ENCODE results near the gene ZFX.
"Not testable (repeated sequence)": the region's sequence is repeated elsewhere in the genome, so short reads cannot be mapped to it uniquely, and the experiment has no call there.

The ZFX gene

DNA sequence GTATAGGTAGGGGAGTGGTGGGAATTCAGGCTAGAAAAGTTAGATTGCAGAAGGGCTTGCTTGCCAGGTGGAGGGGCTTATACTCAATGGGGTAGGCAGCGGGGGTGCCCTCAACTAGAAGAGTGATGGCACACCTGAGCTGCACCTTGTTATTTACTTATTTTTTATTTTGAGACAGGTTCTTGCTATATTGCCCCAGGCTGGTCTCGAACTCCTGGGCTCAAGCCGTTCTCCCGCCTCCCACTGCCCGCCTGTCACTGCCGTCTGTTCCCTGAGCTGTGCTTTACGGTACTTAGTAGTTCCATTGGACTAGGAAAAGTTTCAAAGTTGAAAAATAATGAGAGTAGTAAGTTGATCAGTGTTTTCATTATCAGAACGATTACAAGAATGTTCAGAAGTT lies 2.0 kb downstream of the ZFX start:
- DNase-seq (ENCODE audit: low read depth), result no peak

DNA sequence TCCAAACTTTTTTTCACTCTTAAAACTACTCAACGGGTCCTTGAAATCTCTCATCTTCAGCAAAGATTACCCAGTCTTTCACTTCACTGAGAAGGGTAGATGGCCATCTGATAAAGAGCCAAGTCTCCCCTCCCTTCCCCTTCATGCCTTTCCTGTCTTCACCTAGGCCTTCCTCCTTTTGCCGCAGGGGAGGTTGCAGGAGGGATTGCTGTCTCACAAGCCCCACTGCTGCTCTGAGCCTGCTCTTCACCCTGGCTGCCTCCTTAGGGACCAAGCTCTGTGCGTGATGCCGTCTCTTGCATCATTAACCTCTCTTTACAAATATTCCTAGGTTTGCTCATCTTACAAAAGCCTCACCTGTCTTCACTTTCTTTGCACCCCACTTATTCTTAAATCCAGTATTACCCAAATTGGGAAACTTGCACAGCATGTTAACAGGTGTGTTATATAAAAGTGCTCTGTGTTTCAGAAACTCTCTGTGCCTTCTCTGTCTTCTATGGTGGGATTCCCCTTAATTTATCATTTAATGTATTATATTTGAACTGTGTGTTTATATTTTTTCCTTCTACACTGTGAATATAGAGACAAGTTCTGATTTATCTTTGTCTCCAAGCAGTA lies 3.8 kb downstream of the ZFX start:
- no peak for DNase-seq (ENCODE audit: low read depth)

- DNase-seq (ENCODE audit: low read depth), result no peak
Observed at GRCh38 chrX:24153796-24154189, 4.3 kb downstream of the ZFX start.

DNA sequence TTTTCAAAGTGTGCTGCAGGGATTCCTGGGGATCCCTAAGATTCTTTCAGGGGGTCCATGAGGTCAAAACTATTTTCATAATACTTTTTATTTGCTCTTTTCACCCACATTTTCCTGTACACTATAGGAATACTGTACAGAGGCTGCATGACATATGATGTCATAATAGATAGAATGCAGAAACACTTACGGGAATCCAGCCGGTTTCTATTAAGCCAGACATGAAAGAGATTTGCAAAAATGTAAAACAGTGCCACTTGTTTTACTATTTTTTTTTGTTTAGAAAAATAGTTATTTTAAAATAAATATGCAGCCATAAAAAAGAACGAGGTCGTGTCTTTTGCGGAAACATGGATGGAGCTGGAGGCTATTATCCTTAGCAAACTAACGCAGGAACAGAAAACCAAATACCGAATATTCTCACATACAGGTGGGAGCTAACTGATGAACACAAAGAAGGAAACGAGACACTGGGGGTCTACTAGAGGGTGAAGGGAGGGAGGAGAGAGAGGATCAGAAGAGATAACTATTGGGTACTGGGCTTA lies 5.0 kb downstream of the ZFX start:
- no peak for DNase-seq (ENCODE audit: low read depth)

GRCh38 chrX:24155747-24156146 lies 6.2 kb downstream of the ZFX start:
- DNase-seq (ENCODE audit: low read depth), result not testable (repeated sequence)

GRCh38 chrX:24156177-24156576 lies 6.6 kb downstream of the ZFX start:
- no peak for DNase-seq (ENCODE audit: low read depth)

DNA sequence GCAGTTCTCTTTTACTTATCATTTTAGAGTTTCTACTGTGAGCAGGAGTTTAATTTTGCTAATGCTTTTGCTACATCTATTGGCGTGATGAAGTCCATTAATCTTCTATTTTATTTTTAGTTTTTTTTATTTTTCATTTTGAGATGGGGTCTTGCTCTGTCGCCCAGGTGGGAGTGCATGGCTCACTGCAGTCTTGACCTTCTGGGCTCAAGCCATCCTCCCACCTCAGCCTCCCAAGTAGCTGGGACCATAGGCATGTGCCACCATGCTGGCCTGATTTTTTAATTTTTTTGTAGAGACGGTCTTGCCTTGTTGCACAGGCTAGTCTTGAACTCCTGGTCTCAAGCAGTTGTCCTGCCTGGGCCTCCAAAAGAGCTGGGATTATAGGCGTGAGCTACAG lies 9.4 kb downstream of the ZFX start:
- no peak for DNase-seq (ENCODE audit: low read depth)

DNA sequence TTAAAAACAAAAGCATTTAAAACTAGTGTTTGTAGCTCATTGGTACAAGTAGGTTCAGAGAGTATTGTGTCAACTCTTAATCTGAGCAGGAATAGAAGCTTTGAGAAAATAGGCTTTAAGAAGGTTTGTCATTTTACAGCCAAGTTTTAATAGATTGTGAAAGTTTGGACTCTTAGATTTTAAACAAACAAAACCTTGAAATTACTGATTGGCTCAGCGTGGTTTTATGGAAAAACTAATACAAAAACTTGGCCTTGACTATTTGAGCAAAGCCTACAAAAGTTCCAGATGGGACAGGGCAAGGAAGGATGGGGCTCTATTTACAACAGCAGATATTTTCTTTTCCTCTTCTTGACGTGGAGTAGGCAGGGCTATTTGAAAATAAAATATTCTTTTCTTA lies 16.5 kb downstream of the ZFX start:
- no peak for DNase-seq (ENCODE audit: low read depth)

GRCh38 chrX:24167719-24168472 lies 18.4 kb downstream of the ZFX start:
- no peak for DNase-seq (ENCODE audit: low read depth)

GRCh38 chrX:24168807-24169206 lies 19.3 kb downstream of the ZFX start:
- no peak for DNase-seq (ENCODE audit: low read depth)

DNA sequence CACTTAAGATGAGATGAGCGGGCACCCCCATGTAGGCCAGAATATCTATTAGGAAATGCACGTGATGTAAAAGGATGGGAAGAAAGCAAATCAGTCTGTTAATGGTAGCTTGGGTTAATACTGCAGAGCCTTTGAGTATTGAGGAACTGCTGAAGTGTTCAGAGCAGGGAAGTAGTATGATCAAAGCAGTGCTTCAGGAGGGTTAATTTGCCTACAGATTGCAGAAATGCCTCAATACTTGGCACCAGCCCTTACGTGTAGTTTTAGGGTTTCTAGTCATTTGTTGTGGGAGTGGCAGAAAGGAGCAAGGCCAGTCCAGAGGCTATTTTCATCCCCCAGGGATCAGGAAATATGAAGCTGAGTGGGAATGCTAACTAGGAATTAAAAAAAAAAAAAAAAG lies 19.7 kb downstream of the ZFX start:
- DNase-seq (ENCODE audit: low read depth), result no peak

DNA sequence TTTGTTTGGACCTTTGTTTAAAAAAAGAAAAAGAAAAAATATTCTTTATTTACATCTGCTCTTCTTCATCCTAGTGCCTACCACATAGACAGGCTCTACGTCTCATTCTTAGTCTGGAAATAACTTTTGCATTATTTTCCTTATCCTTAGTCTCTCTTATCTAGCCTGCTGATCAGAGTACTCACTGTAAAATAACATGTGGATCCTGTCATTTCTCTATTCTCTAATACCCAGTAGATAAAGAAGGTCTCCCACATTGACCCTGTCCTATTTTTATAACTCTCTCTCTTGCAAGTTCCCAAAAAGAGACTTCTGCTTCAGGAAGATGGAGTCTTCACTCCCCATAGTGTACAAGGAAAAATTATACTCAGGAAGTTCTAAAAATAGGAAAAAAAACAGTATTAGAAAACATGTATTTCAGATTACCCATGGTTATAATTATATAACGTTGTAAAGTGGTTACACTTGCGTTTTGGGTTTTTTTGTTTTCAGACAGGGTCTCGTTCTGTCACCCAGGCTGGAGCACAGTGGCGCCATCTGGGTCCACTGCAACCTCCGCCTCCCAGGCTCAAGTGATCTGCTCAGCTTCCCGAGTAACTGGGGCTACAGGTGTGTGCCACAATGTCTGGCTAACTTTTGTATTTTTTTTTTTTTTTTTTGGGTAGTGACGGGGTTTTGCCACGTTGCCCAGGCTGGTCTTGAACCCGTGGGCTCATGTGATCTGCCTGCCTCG lies 23.8 kb downstream of the ZFX start:
- DNase-seq (ENCODE audit: low read depth), result no peak

DNA sequence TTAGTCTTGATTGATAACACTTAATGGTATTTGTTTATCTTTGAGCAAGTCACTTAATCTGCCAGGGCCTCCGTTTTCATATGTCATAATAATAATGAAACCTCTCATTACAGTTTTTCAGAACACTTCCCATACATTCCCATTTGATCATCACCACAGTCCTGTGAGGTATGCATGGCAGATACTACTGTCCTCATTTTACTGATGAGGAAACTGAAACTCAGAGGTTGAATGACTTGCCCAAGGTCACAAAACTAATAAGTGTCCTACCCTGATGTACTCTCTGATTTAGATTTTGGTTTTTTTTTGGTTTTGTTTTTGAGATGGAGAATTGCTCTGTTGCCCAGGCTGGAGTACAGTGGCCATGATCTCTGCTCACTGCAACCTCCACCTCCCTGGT lies 25.7 kb downstream of the ZFX start:
- DNase-seq (ENCODE audit: low read depth), result no peak

- no peak for DNase-seq (ENCODE audit: low read depth)
Observed at GRCh38 chrX:24178441-24178840, 28.9 kb downstream of the ZFX start.

GRCh38 chrX:24184018-24184417 lies 34.5 kb downstream of the ZFX start:
- DNase-seq (ENCODE audit: low read depth), result no peak

DNA sequence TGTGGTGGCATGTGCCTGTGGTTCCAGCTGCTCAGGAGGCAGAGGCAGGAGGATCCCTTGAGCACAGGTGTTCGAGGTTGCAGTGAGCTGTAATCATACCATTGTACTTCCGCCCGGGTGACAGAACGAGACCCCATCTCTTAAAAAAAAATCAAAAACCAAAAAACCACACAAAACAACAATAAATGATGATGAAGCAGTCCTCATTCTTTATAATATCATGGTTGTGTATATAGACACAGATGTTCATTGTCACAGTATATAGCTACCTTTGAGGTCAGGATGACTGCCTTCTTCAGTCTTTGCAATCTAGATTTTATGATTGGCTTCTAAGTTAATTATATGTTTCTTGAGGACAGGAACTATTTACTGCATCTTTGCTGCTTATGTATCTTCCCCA lies 37.0 kb downstream of the ZFX start:
- no peak for DNase-seq (ENCODE audit: low read depth)

DNA sequence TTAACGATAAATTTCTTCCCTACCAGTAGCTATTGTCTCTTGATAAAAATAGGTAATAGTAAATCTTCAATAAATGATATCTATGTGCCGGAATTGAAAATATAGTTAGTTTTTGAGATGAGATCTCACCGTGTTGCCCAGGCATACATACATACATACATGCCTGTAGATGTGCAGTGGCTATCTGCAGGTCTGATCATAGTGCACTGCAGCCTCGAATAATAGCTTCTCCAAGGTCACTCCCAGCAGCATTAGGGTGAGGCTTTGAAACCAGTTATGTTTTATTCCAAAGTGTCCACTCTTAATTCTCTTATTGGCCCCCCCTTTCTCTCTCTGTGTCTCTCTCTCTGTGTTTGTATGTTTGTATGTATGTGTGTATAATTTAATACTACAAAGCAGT lies 37.5 kb downstream of the ZFX start:
- no peak for DNase-seq (ENCODE audit: low read depth)

DNA sequence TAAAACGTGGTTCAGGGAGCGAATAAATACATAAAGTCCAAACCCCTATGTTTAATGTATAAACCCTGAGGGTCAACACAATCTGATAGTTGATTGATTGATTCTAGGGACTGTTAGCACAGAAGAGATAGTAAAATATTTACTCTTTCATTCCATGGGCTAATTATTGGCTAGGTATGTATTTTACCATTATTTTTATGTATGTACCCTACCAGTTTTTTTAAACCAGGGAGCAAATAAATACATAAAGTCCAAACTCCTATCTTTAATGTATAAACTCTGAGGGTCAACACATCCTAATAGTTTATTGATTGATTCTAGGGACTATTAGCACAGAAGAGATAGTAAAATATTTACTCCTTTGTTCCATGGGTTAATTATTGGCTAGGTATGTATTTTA lies 40.0 kb downstream of the ZFX start:
- DNase-seq (ENCODE audit: low read depth), result no peak

DNA sequence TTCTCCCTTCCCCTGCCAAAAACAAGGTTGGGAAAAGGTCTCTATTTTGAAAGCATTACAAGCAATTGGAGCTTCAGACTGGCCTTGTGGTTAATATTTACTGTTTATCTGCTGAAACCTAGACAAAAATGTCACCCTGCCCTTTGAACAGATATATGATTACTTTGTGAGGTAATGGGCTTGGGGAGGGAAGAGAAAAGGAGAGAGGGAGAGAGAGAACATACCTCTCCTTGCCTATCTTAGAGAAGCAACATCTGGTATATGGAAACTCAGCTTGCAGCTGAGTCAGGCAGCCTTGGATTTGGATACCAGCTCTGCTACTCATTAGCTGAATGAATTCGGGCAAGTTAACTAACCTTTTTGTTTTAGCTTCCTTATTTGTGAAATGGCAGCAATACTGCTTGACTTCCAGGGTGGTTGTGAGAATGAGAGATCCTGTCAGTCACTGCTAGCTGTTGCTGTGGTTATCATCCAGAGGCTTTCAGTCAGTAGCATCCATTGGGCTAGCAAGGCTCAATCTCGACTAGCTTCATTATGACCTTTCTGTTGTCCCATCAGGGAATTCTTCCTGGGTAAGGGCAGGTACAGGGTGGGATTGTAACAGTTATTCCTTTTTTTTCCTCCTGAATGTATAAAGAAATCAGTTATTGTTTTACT lies 41.1 kb downstream of the ZFX start:
- no peak for DNase-seq (ENCODE audit: low read depth)

DNA sequence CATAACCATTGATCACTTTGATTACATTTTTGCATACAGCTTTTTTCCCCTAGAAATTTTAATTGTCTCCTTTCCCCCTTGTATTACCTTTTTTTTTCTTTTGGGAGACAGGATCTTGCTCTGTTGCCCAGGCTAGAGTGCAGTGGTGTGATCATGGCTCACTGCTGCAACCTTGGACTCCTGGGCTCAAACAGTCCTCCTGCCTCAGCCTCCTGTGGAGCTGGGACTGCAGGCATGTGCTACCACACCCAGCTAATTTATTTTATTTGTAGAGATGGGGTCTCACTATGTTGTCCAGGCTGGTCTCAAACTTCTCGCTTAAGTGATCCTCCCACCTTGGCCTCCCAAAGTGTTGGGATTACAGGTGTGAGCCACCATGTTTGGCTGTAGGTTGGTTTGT lies 47.0 kb downstream of the ZFX start:
- DNase-seq (ENCODE audit: low read depth), result no peak

- DNase-seq (ENCODE audit: low read depth), result no peak
Observed at GRCh38 chrX:24198101-24198500, 48.6 kb downstream of the ZFX start.

DNA sequence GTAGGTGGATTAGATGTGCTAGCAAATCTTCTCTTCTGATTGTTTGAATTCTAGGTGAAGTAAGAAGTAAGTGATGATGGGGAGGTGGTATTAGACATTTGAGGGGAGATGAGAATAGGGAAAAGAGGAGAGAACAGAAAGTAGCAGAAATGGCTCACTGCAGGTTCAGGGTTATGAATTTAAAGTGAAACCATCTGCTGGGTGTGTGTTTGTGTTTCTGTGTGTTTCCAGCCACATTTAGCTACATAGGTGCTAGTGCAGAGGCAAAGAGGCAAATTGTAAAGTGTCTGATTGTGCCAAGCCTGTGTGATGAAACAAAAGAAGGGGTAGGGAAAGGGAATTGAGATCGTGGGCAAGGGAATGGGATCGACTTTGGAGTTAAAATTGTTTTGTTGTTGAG lies 50.6 kb downstream of the ZFX start:
- DNase-seq (ENCODE audit: low read depth), result no peak

- DNase-seq (ENCODE audit: low read depth), result no peak
Observed at GRCh38 chrX:24201216-24201615, 51.7 kb downstream of the ZFX start.
